Nucleus accumbens (tissue), 56 donors: Measurements from ENCODE around the gene RAB19.
"Not testable (repeated sequence)": the region's sequence is repeated elsewhere in the genome, so short reads cannot be mapped to it uniquely, and the experiment has no call there.

Experiments
- DNase-seq, 56 donors: peaks; one replicate each; lab custom pipeline; 2025; lab: John Stamatoyannopoulos, UW

RAB19 gene

GRCh38 chr7:140398821-140399220, 5.0 kb upstream of the RAB19 start:
- peak in 1 of 56 donors; percentile 24 for DNase-seq

- no peak for DNase-seq
These were observed 3.5 kb upstream of the RAB19 start for GRCh38 chr7:140400381-140400780.

GRCh38 chr7:140402178-140402835, 1.6 kb upstream of the RAB19 start:
- DNase-seq: no peak

- DNase-seq: no peak
These were observed 757 bp downstream of the RAB19 start for GRCh38 chr7:140404565-140405065.

GRCh38 chr7:140415361-140415760, 11.5 kb downstream of the RAB19 start:
- DNase-seq: no peak

GRCh38 chr7:140415816-140416215, 12.0 kb downstream of the RAB19 start:
- DNase-seq: not testable (repeated sequence)

- no peak for DNase-seq
These were observed 12.7 kb downstream of the RAB19 start for GRCh38 chr7:140416560-140416959.

GRCh38 chr7:140417456-140418155, 13.7 kb downstream of the RAB19 start:
- DNase-seq: no peak

- not testable (repeated sequence) for DNase-seq
These were observed 14.3 kb downstream of the RAB19 start for GRCh38 chr7:140418156-140418472.

GRCh38 chr7:140418653-140419052, 14.8 kb downstream of the RAB19 start:
- no peak for DNase-seq

GRCh38 chr7:140421521-140421920, 17.7 kb downstream of the RAB19 start:
- DNase-seq: no peak

- peak in 4 of 56 donors; percentile 2 to 27 (median 17) for DNase-seq
These were observed 19.6 kb downstream of the RAB19 start for GRCh38 chr7:140423501-140423900.

GRCh38 chr7:140425718-140426117, 21.9 kb downstream of the RAB19 start:
- DNase-seq: no peak

- DNase-seq: no peak
These were observed 22.3 kb downstream of the RAB19 start for GRCh38 chr7:140426130-140426529.

GRCh38 chr7:140433396-140433795, 29.5 kb downstream of the RAB19 start:
- no peak for DNase-seq

- DNase-seq: no peak
These were observed 31.5 kb downstream of the RAB19 start for GRCh38 chr7:140435252-140435895.

GRCh38 chr7:140439359-140439758, 35.5 kb downstream of the RAB19 start:
- DNase-seq: peak in 1 of 56 donors; percentile 2

GRCh38 chr7:140440593-140440992, 36.7 kb downstream of the RAB19 start:
- DNase-seq: no peak

GRCh38 chr7:140441519-140441918, 37.7 kb downstream of the RAB19 start:
- DNase-seq: no peak

- no peak for DNase-seq
These were observed 42.6 kb downstream of the RAB19 start for GRCh38 chr7:140446467-140446866.

GRCh38 chr7:140447841-140448240, 44.0 kb downstream of the RAB19 start:
- DNase-seq: no peak
